AG09309 (cell line): ENCODE data around the gene ACTRT2.

ENCODE experiments used
- DNase-seq: peaks from one replicate; pipeline ENCODE4 v3.0.0-alpha.2; 2010; ENCODE audit warnings: low read depth
- H3K4me3 ChIP-seq: 2 replicates; pipeline ENCODE4 v1.5.1; 2011; ENCODE audit warnings: mild to moderate bottlenecking, low read depth, low read length, moderate library complexity; ENCODE audit not compliant: control insufficient read depth
- CTCF ChIP-seq: IDR thresholded peaks from 2 replicates; pipeline ENCODE4 v1.5.1; 2011; ENCODE audit warnings: mild to moderate bottlenecking, low read depth, low read length, inconsistent platforms; ENCODE audit not compliant: insufficient read depth, control insufficient read depth; ENCODE audit errors: missing control alignments

The ACTRT2 gene

GRCh38 chr1:3021233-3021671 lies at the start of gene ACTRT2:
TSS of gene ACTRT2 (plus strand) at chr1:3021467. CDS start at chr1:3021687, 220 bp downstream.
- no peak within 1 kb of the TSS for H3K4me3 ChIP-seq
- no peak for TF ChIP-seq CTCF
- no peak for DNase-seq

- H3K4me3 ChIP-seq: no peak overlapping the region
- no peak for DNase-seq
- TF ChIP-seq CTCF: no peak
Observed at GRCh38 chr1:2971609-2972008, 49.7 kb upstream of the ACTRT2 start.

GRCh38 chr1:2972011-2972878 lies 49.0 kb upstream of the ACTRT2 start:
- no peak overlapping the region for H3K4me3 ChIP-seq
- TF ChIP-seq CTCF: no peak
- no peak for DNase-seq

GRCh38 chr1:2972879-2973575 lies 48.2 kb upstream of the ACTRT2 start:
- no peak overlapping the region for H3K4me3 ChIP-seq
- DNase-seq: no peak
- TF ChIP-seq CTCF: no peak

GRCh38 chr1:2973601-2974593 lies 47.4 kb upstream of the ACTRT2 start:
- no peak for TF ChIP-seq CTCF
- DNase-seq: no peak

More at GRCh38 chr1:2973601-2974593, 47.4 kb upstream of the ACTRT2 start:
- H3K4me3 ChIP-seq: no peak overlapping the region
